Measurements from ENCODE around the gene SLC22A23. TPM values are rescaled to one million over a fixed set of nuclear protein-coding genes. Genes with fewer than 3 reads are reported as not detected.

Gene SLC22A23
- polyA plus RNA-seq, 1 donor: 2.4 TPM

DNA sequence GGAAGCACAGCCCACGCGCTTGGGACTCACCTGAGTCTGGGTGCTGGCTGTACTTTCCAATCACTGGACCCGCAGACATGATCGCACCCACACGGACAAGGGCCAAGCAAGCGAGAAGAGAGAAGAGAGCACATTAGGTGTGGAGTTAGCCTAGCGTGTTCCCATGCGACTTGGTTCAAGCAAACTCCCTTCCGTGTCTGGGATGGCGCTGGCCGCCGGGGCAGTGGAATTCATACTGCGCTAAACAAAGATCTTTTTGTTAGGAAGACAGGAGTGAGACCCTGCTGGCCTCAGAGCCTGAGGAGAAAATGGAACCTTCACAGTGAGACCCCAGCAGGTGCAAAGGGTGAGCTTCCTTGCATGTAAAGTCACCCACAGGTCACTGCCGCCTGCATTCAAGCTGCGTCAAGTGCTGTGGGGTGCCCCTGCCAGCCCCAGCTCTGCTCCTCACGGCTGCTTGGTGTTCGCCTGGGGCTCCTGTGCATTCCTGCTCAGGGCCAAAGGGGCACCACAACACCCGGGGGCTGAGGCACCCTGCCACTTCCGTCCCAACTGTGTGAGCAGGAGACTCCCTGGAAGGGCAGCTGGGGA, 171.7 kb downstream of the SLC22A23 start:
- DNase-seq (ENCODE audit: low read depth): no peak

DNA sequence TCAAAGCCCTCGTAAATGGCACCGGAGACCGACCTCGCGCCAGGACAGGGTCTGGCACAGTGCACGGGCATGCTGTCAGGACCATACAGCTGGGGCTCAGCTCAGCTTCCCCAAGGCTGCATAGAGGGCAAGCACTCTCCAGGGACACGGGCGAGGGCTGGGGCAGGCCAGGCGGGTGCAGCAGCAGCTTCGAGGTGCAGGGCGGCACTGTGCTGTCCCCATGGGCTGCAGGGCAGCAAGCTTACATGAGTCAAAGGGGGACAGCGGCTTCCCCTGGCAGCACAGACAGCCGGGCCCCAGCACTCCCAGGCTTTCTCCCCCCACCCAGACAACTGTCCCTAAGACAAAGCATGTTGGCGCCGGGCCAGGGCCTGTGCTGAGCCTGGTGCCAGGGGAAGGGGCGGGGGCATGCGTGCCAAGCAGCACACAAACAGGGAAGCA, 172.4 kb downstream of the SLC22A23 start:
- no peak for DNase-seq (ENCODE audit: low read depth)

DNA sequence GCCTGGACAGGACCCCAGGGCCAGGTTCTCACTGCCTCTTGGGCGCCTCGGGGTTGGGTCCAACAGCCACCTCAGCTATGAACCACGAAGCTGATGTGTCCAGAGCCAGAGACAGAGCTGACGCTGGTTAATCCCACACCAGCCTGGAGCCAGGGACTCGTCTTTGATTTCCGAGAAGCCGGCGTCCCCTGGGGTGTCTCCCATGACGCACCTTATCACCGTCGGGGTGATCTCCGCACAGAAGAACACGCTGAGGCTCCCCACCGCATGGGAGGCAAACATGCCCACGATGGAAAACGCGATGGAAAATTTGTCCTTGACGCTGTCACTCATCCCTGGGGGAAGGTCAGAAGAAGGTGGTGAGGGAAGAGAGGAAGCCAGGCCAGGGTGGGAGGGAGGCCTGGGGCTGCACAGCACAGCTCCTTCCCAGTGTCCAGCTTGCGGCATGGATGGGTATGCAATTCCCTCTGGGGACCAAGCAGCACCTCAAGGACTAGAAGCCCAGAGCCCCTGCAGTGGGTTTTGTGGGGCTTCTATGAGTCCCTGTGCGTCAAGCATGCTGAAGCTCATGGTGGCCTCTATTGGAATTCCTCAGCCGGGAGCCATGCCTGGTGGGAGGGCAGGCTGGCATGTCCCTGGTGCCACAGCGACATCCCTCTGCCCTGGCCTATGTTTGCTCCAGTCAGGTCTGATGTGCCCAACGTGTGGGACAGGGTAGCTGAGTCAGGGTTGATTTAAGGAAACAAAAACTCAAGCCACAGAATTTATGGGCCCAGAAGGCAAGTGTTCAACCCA, 173.0 kb downstream of the SLC22A23 start:
- no peak for DNase-seq (ENCODE audit: low read depth)

DNA sequence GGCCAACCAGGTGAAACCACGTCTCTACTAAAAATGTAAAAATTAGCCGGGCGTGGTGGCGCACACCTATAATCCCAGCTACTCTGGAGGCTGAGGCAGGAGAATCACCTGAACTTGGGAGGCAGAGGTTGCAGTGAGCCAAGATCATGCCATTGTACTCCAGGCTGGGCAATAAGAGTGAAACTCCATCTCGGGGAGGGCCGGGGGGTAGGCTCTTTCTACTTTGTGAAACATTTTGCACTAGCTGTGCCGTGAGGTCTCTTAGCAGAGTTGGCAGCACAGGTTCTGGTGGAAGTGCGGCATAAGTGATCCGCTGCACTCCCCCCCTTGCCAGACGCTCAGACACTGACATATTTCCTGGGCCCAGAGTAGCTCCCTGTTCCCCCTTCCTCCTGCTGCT, 173.6 kb downstream of the SLC22A23 start:
- no peak for DNase-seq (ENCODE audit: low read depth)

DNA sequence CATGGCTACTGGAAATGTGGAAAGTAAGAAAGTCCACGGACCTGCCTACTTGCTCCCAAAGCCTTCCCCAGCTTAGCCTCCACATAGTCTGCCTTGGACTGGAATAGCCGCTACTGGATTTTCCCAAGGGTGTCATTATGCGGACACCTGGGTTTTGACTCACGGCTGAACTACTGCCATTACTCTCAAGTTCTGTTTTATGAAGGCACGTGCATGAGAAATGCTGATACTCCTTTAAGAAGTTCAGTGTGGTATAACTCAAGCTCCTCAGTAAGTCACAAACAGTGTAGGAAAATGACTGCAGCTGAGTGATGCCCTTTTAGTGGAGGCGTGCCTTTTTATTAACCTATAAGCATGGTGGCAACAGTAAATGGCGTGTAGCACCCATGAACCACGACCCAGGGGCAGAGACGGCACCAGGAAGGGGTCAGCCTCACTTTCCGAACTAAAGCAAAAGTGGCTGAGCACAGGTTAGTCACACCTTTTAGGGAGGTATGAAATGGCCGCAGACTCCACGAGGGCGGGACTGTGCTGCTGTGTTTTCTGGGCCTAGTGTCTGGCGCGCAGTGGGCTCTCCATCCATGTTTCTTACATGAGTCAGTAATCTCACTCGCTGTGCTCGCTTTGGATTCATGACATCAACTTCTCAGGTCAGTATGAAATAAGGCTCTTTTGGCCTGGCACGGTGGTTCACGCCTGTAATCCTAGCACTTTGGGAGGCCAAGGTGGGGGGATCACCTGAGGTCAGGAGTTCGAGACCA, 174.2 kb downstream of the SLC22A23 start:
- no peak for DNase-seq (ENCODE audit: low read depth)

DNA sequence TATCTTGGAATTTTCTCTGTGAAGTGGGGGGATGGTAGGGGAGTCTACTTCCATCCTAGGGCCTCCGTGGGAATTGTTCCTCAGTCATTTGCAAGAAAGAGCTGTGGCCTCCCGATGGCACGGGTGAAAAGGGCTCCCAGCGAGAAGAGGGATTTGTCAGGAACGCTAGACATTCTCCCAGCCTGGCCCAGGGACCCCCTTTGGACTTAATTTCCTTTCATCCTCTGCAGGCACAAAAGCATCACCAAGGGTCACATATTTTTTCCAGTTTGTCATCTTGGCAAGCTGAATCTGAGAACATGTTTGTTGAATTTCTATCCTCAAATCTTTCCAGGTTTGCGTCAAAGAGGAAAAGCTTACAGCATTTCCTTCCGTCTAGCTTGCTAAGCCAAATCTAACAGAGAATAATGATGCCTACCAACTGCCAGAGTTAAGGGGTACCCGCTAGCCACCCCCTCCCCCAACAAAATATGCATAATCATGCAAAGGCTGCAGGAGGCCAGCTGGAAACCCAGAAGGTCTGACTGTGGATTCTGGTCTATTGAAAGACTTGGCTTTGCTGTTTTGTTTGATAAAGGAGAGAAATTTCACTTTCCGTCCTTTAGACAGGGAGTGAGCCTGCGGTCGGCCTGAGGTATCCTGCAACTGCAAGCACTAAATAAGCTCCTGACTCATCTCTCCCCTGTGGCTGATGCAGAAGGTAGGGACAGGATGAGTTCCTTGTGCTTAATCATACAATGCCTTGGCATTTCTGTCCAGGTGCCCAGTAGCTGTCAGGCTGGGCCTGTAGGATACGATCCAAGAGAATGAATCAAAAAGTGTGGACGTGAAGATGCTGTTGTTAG, 175.0 kb downstream of the SLC22A23 start:
- DNase-seq (ENCODE audit: low read depth): peak; percentile 35

DNA sequence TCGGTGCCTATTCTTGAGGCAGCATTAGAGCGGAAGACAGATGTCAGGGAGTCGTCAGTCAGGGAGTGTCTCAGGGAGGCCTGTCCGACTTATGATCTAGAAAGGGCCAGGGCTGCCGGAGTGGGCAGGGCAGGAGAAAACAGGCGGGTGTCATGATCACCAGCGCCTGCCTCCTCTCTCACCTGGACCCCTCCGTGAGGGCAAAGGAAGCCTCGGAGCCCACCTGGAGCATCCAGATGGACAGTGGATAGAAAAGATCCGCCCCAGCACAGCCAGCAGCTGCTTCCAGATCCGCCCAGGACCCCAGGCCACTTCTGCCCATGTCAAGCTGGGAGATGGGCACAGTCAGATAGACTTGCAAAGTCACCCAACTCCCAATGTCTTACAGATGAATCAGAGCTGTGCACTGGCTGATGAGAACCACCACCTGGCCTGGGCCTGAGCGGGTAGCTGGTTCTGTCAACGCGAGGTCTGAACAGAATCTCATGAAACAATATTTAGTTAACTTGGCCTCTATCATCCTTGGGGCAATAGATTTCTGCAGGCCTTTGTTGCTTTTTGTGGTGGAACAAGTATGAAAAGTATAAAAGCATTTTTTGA, 175.9 kb downstream of the SLC22A23 start:
- DNase-seq (ENCODE audit: low read depth): no peak

DNA sequence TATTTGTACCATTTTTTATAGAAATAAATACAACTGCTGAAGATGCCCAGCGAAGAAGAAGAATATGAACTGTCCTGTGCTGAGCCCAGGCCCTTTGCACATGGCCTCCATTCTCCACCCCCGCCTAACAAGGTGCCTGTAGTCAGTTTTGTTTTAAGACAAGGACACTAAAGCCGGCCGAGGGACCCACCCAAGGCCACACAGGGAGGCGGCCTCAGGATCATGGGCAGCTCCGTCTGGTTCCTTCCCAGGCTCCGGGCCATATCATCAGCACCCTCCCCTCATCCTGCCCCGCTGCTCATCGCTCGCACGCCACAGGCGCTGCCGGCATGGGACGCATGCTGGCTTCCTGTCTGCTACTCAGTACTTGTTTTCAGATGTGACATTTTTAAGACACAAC, 176.8 kb downstream of the SLC22A23 start:
- no peak for DNase-seq (ENCODE audit: low read depth)

DNA sequence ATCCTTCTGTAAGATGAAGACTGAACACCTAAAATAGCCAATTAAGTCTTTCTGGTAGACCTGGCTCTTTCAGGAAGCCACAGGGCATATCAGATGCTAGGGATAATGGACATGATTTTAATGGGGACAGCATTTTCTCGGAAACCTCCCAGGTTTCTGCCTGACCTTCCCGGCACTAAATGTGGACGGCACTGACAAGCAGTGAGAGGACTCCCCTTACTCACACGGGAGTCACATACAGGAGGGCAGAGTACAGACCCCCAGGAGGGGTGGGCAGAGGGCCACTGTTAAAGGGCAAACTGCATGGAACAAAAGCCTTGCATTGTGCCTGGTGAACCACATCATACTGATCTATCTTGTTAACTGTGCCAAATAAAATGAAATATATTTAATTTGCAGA, 178.2 kb downstream of the SLC22A23 start:
- no peak for DNase-seq (ENCODE audit: low read depth)

DNA sequence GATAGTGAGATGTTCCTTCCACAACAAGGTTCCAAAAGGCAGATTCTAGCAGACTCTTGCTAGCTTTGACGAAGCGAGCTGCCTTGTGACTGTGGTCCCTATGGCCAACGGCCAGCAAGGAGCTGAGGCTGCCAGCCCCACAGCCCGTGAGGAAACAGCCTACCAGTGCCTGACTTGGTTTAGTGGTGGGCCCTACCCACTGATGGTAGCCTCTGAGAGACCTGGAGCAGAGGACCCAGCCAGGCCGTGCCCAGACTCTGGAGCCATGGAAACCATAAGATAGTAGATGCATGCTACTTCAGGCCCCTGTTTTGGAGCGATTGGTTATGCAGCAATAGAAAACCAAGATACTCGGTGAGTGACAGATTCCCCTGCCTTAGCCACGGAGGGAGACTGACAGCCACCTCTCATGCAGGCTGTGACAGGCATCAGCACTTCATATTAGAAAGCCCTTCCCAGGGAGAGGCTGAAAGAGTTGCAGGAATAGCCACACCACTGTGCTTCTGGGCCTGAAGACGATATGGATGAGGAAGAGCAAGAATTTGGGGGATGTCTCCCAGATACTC, 178.9 kb downstream of the SLC22A23 start:
- no peak for DNase-seq (ENCODE audit: low read depth)

DNA sequence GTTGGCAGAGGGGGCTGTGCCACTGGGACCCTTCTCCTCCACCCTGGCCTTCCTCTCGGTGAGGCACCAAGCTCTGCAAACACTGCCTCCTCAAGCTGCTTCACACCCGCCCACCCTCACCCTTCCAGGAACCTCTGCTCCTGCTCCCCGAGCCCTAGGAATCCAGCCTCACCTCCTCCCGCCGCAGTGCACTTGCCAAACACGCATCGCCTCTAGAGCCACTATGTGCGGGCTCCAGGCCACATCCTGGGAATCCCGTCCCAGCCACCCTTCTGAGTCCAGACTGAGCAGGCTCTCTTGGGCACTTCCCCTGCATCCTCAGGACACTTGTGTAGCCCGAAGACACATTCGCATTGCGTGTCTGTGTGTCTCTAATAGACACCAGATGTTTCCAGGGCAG, 179.6 kb downstream of the SLC22A23 start:
- DNase-seq (ENCODE audit: low read depth): no peak

DNA sequence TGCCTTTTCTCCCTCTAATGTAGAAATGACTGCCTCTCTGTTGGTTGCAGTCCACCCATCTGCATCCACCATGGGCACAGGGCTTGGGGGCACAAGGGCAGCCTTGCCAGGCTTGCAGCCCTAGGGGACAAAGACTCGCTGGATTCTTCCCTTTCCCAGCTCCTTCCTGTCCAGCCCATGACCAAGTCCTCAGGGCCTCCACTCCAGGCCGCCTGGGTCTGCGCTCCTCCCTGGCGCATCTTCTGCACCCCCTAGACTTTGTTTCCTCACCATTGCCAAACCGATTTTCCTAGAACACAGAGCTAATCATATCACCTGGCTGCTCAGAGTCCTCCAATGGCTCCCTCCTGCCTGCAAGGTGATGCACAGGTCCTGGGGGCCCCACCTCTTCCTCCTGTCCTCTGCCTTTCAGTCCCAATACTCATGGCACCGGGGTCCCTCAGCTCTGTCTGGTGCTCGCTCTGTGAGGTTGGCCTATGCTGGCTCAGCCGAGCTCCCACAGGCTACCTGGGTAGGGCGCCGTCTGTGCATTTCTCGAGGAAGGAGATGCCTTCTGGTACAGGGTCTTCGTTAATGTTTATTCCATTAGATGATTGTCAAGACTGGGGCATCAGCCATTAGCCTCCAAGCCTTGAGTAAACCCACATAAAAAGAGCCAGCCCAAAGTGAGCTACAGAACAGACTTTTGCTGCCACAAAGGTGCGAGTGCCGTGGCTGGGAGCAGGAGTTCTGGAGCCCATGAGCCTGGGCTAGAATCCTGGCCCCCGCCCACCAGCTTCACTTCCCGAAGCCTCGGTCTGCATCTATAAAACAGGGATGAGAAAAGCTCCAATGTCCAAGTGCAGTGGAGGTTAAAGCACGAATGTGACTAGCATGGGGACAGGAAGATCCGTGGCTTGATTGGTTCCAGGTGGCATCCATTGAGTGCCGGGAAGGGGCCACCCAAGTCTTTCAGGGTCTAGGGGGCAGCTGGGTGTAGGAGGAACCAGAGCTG, 180.4 kb downstream of the SLC22A23 start:
- DNase-seq (ENCODE audit: low read depth): no peak

DNA sequence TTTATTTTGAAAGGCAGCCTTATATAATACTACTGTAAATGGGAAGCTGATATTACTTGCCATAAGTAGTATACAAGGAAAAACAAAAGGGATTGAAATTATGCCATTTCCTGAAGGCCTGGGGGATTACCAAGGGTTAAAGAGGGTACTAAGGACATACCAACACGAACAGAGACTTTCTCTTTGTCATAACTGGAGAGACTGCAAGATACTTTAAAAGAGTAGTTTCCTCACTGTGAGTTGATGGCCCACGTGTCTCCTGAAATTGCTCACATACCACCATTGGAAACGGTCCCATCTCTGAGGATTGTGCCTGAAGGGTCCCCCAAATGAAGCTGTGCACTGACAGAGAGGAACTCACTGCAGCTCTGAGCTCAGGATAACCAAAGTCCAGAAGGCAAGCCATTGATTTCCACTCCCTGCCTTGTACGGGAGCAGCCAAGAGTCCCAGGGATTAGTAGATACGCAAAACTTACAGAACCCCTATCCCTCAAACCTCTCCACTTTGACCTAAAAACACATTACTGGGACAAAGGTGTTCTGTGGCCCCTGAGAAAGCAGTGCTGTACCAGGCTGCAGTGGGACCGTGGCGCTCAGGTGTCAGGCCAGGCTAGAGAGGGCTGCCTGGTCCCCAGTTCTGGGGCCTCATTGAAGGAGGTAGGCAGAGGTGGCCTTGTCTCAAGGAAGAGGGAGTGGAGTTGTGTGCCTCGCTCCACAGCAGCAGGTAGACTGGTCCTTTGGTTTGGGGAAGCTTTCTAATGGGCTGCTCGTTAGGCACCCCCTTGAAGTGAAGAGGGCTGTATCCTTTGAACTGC, 182.9 kb downstream of the SLC22A23 start:
- DNase-seq (ENCODE audit: low read depth): no peak

DNA sequence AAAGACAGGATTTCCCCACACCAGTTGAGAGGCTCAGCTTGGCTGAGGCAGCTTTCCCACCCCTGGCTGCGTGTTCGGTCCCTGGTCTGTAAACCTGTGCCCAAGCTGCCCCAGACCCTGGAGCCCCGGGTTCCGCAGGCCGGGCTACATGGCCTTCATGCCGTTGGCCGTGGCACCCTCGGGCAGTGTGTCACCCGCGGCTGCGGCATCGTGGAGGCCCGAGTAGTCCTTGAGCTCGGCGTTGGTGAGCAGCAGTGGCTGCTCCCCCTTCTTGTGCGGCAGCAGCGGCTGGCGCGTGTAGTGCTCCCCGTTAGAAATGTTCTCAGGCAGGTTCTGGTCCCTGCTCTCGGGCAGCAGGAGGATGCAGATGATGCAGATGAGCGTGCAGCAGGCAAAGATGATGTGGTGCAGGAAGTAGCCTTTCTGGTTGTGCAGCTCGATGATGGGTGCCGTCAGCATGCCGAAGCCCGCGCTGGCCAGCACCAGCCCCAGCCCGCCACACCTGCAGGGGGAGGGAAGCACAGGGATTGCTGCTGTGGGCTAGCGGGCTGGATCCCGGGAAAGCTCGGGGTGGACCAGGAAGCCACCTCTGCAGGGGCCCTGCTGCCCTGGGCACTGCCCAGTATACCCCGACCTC, 183.8 kb downstream of the SLC22A23 start:
- DNase-seq (ENCODE audit: low read depth): no peak

DNA sequence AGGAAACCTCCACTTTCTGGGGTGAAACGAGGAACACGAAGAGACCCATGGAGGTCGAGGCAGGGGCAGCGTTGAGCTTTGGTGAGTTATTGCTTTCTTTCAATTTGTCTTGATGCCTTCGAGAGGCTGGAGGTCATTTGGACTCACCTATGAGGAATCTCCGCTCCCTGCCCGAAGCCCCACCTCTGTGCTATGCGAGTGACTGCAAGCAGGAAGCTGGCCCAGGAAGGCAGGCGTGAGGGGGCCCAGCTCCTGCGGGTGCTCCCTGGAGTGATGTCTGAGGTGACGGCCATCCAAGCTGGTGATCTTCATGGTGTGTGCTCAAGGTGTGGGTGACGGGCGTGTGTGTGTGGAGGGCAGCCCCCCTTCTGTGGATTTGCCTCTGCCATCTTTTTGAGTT, 185.1 kb downstream of the SLC22A23 start:
- no peak for DNase-seq (ENCODE audit: low read depth)

DNA sequence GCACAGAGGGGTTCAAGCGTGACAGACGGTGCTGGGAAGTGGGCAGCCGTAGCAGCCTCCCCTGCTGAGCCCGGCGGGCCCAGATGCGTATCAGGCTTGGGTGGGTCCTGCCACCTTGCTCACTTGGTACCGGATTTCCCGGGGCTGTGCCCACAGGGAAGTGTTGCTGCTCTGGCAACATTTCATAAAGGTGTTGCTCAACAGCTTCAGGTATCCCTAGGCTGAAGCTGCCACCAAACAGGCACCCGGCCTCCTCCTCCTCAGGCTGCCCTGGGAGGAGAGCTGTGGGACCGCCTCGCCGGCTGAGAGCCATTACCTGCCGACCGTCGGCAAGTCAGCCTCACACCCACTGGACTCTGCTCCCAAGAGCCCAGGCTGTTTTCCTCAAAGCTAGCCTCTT, 186.6 kb downstream of the SLC22A23 start:
- DNase-seq (ENCODE audit: low read depth): no peak

DNA sequence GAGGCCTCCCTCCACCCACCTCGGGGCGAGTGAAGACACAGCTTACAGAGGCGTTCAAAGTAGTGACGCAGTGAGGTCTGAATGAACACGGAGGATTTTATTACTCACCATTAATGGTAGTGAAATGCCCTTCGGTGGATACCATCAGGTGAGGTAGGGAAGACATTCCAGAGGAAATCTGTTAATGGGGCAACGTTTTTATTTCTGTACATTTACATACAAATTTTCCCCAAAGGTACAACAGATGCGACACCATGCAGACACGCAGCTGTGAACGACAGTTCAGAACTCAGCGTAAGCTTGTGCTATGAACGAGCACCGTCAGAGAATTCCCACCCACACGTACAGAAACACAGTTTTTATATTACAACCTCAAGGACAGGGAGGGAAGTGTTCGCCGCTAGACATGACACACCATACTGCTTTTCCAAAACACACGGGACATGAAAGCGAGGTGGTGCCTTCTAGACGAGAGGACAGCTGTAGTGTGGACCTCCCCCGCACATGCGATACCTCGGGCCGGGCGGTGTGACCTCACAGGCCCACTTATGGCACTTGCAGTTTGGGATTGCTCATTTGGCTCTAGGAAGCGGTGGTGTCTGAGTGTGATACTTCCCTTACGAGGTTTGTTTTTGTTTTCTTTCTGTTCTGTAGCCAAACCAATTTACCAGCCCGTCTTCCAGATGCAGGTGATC, 187.4 kb downstream of the SLC22A23 start:
- DNase-seq (ENCODE audit: low read depth): no peak

DNA sequence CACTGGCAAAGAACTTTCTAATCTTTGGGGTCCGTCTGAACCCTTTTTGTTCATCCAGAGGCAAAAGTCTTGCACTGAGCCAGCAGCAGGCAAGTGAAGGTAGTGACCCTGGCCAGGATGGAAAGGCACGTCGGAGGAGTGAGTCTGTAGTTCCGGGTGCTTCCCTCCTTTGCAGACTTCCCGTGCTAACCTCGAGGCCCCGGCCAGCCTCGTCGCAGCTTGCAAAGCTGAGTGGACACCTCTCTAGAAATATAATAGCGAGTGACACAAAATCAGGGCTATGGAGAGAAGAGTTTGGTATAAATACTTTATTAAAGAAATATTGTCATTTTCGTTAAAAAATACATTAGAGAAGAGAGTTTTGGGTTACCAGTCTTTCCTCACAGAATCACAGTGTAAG, 188.2 kb downstream of the SLC22A23 start:
- DNase-seq (ENCODE audit: low read depth): no peak

Measured in forelimb muscle (tissue), 1 donor.